GM19240 (cell line): ENCODE results near the gene DPP10.
"Not testable (repeated sequence)": the region's sequence is repeated elsewhere in the genome, so short reads cannot be mapped to it uniquely, and the experiment has no call there.

Experiments
- DNase-seq: peaks from one replicate; pipeline ENCODE4 v3.0.0; 2011; ENCODE audit warnings: low spot score; ENCODE audit not compliant: insufficient read length

DPP10 gene

GRCh38 chr2:114714313-114714712, 271.9 kb downstream of the DPP10 start:
- no peak for DNase-seq

GRCh38 chr2:114717049-114717448, 274.6 kb downstream of the DPP10 start:
- DNase-seq, result no peak

DNA sequence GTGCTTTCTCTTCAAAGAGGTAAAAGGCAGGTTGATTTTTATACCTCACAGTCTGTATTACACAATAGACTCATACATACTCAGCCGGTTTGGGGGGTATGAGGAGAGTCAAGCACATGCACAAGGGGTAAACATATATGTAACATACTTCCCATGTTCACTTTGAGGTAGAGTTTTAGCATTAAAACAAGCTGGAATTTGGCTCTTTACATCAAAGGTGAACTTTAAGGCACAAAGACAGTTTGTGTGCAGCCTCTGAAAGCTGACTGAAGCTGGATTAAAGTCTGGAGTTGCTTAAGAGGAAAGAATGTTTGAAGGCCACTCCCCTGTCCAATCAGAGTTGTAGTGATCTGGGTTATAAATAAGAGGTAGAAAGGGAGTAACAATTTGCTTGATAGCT, 282.0 kb downstream of the DPP10 start:
- no peak for DNase-seq

- DNase-seq, result no peak
These were observed 284.6 kb downstream of the DPP10 start for GRCh38 chr2:114727012-114727411.

DNA sequence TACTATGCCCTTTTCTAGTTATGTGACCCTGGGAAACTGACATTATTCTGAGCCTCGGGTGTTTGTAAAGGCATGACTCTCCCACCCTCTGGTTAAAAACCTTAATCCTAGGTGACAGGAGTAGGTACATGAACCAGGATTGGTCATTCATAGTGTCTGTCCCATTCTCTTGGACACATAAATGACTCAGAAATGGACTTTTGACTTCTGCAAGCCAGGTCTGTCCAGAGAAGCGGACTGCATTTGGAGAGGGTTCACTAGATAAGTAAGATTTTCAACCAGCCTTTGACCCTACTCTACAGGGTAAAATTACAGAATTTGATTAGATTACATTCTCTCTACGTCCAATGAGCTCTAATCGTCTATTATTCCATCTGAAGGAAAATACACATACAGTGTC, 285.9 kb downstream of the DPP10 start:
- DNase-seq, result no peak

DNA sequence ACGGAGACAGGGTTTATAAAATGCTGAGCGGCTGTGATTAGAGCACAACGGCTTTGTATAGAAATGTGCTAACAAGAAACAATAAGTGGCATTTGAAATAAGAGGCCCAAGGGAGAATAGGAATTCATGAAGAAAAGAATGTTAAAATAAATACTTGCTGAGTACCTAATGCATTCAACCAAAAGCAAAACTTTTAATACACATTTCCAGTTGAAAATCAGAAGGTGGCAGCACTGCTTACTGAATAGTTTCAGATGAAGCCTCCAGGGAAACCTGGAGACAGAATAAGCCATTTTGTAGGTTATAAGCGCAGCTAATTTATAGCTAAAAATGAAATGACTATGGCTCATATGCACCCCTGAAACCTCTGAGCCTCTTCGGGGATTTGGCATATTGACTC, 286.6 kb downstream of the DPP10 start:
- no peak for DNase-seq

DNA sequence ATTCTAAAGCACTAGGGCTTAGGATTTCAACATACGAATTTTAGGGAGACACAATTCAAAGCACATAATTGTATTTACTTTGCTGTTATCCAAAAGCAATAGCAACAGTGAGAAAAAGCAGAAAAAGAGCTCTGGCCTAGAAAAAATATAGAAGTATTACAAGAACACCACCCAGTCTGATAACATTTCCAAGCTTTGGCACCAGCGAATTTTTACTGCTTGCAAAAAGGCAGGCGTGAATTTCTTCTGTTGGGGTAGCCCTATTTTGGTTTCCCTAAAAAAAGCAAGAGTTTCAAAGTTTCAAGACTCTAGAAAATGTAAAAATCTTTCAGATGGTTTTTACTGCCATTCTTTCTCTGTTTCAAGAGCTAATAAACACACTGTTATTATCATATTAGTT, 292.7 kb downstream of the DPP10 start:
- DNase-seq, result no peak

DNA sequence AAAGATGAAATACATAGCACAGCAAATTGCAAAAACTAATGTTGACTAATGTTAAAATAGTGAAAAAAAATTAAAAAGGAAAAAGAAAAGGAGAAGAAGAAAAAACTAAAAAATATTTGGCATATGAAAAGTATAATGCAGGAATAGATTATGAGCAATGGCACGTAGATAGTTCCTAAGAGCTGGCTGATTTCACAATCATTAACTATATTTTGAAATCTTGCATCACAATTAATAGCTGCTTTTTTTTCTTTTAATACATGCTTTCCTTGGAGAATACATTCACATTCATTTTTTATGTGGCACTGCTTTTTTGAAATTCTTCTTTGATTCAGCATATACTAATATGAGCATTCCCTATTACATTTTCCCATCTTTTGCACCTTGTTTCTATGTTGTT, 299.8 kb downstream of the DPP10 start:
- no peak for DNase-seq

DNA sequence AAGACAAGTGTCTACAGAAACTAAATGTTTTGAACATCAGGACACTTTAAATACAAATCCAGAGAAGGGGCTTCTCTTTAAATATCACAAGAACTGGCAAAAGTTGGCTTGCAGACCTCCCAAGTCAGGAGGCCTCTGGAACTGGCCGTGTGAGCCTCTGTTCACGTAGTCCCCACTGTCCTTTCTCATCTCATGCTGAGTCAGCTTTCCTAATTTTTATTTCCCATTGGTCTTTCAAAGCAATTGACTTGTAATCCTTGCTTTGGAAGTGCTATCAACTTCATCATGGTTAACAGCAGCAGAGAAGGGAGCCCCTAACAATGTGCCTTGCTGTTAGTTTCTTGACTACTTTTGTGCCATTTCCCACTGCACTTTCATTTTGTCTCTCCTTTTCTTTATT, 303.3 kb downstream of the DPP10 start:
- DNase-seq, result no peak

DNA sequence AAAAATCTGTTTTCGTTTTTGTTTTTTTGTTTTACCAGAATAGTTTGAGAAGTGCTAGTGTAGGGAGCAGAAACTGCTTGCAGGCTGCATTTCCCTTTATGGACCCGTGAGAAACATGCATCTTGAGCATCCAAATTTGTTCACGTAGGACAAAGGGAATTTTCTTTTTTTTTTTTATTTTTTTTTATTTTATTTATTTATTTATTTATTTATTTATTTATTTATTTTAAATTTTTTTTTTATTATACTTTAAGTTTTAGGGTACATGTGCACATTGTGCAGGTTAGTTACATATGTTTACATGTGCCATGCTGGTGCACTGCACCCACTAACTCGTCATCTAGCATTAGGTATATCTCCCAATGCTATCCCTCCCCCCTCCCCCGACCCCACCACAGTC, 305.7 kb downstream of the DPP10 start:
- DNase-seq, result not testable (repeated sequence)

GRCh38 chr2:114752425-114752824, 310.0 kb downstream of the DPP10 start:
- DNase-seq, result no peak

- DNase-seq, result no peak
These were observed 310.7 kb downstream of the DPP10 start for GRCh38 chr2:114753145-114753544.

GRCh38 chr2:114754907-114755563, 312.6 kb downstream of the DPP10 start:
- no peak for DNase-seq

GRCh38 chr2:114762376-114762775, 319.9 kb downstream of the DPP10 start:
- no peak for DNase-seq

DNA sequence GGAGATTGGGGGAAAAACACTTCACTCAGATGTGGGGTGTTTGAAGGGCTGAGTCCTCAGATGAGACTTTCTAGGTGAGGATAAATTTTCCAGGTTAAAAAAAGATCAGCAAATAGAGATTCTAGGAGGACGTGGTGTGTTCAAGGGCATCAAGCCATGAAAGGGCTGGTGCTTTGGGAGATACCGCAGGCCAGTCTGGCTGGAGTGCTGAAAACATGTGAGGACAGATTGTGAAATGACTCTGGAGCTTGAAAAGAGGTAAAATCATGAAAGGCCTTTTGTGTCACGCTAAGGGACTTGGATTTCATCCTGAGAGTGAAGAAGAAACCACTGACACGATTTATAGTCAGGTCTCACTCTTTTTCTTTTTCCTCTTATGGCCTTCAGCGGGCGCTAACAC, 320.5 kb downstream of the DPP10 start:
- DNase-seq, result no peak

GRCh38 chr2:114769110-114769509, 326.7 kb downstream of the DPP10 start:
- no peak for DNase-seq

DNA sequence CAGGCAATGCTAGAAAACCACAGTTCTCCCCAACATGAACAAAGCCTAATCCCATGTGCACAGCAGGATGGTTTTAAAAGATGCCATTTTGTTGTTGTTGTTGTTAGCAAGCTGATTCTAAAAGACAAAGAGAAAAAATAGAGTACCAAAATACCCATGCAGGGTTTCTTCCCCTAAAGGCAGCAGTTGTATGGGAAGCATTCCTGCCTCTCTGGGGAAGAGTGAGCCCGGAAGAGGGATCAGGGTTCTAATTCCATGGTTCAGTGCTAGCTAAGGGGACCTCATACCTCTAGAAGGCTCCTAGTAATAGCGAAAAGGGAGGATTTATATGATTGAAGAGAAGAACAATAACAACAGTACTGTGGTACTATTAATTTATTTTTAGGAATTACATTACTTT, 327.6 kb downstream of the DPP10 start:
- no peak for DNase-seq

- no peak for DNase-seq
These were observed 341.6 kb downstream of the DPP10 start for GRCh38 chr2:114784046-114784445.

GRCh38 chr2:114784890-114785583, 342.6 kb downstream of the DPP10 start:
- no peak for DNase-seq

GRCh38 chr2:114786901-114787300, 344.5 kb downstream of the DPP10 start:
- no peak for DNase-seq

DNA sequence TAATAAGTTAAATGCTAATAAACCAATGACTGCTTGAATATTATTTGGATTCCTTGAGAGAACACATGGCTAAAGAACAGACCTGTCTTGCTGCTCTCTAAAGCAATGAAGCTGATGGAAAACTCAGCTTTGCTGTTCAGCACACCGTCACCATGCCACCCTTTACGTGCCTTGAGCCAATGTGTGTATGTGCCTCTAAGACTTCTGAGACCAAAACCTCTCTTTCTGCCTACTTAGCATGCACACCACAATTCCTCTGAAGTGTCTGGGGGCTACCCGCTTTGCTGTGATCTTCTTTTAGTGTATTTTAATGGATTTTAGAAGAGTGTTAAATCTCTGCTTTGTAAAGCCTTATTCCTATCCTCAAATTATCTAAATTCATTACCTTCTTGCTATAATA, 345.0 kb downstream of the DPP10 start:
- no peak for DNase-seq

DNA sequence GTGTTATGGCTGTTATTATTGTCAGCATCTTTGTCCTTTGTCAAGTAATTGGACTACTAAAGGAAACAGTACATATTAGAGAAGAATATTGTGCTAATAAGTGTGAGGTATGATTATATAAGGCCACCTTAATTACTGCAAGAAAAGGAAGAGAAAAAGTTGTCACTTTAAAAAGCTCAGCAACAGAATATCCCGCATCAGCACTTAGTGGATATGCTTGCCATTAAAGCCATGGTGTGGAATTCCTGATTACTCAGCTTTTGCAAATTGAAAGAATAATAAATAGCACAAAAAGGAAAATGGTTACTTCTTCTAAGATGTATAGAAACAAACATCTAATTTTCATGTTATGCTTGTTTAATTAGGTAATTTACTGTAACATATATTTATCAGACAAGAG, 347.5 kb downstream of the DPP10 start:
- DNase-seq, result no peak

DNA sequence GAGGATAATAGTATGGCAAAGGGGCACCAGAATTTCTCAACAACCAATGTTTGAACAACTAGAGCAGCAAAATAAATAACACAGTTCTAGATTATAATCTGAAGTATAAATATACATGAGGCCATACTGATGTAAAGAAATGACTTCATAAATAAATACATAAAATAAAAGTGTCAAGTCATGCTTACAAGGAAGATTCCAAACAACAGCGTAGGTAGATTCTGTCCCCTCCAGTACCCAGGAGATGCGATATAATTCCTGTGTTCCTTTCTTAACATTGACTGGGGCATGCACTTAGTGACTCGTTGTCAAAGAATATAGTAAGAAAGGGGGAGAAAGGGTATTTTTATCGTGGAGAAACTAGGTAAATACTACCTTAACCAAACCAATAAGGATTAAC, 355.1 kb downstream of the DPP10 start:
- no peak for DNase-seq
